ENCODE results near the gene ADCY1.

- no peak for TF ChIP-seq POLR2A (IDR thresholded peaks at IDR 0.05)
- no peak for TF ChIP-seq CTCF (IDR thresholded peaks at IDR 0.05)
Observed at GRCh38 chr7:45726883-45727282, 152.7 kb downstream of the ADCY1 start.
